GM18498 (cell line): ENCODE measurements around the gene ST7.

ENCODE experiments used
- ATAC-seq: cut with Tn5 transposase; IDR thresholded peaks from one replicate; pipeline ENCODE4 v1.9.1; 2021; ENCODE audit warnings: mild to moderate bottlenecking, moderate library complexity; ENCODE audit not compliant: unreplicated experiment

ST7 gene

GRCh38 chr7:117122536-117122935 lies 169.2 kb downstream of the ST7 start:
- ATAC-seq = no peak

GRCh38 chr7:117123311-117123926 lies 170.1 kb downstream of the ST7 start:
- ATAC-seq = no peak

GRCh38 chr7:117124591-117125220 lies 171.4 kb downstream of the ST7 start:
- peak; percentile 92 for ATAC-seq

- ATAC-seq = no peak
Observed at GRCh38 chr7:117126676-117127075, 173.4 kb downstream of the ST7 start.

- ATAC-seq = peak; percentile 56
Observed at GRCh38 chr7:117127585-117128168, 174.4 kb downstream of the ST7 start.

- no peak for ATAC-seq
Observed at GRCh38 chr7:117129521-117129955, 176.2 kb downstream of the ST7 start.

GRCh38 chr7:117130262-117130661 lies 177.0 kb downstream of the ST7 start:
- ATAC-seq = no peak

- no peak for ATAC-seq
Observed at GRCh38 chr7:117132321-117133120, 179.2 kb downstream of the ST7 start.

GRCh38 chr7:117133125-117133524 lies 179.8 kb downstream of the ST7 start:
- no peak for ATAC-seq

GRCh38 chr7:117134411-117134810 lies 181.1 kb downstream of the ST7 start:
- ATAC-seq = no peak

GRCh38 chr7:117134889-117135552 lies 181.7 kb downstream of the ST7 start:
- peak; percentile 73 for ATAC-seq

- ATAC-seq = no peak
Observed at GRCh38 chr7:117135553-117135891, 182.2 kb downstream of the ST7 start.

- ATAC-seq = no peak
Observed at GRCh38 chr7:117137868-117138267, 184.6 kb downstream of the ST7 start.

- no peak for ATAC-seq
Observed at GRCh38 chr7:117138495-117138894, 185.2 kb downstream of the ST7 start.

- no peak for ATAC-seq
Observed at GRCh38 chr7:117138981-117139380, 185.7 kb downstream of the ST7 start.

GRCh38 chr7:117139397-117139984 lies 186.2 kb downstream of the ST7 start:
- no peak for ATAC-seq

- no peak for ATAC-seq
Observed at GRCh38 chr7:117140921-117141320, 187.6 kb downstream of the ST7 start.

- ATAC-seq = no peak
Observed at GRCh38 chr7:117143066-117143465, 189.8 kb downstream of the ST7 start.

- ATAC-seq = no peak
Observed at GRCh38 chr7:117143580-117143979, 190.3 kb downstream of the ST7 start.

- ATAC-seq = no peak
Observed at GRCh38 chr7:117145333-117145732, 192.0 kb downstream of the ST7 start.

GRCh38 chr7:117146059-117146458 lies 192.8 kb downstream of the ST7 start:
- no peak for ATAC-seq
